GM21717 (cell line): ENCODE results near the gene MED27.

Experiments
- ATAC-seq: cut with Tn5 transposase; IDR thresholded peaks from one replicate; pipeline ENCODE4 v1.9.1; 2021; ENCODE audit warnings: mild to moderate bottlenecking, moderate library complexity; ENCODE audit not compliant: unreplicated experiment

The MED27 gene

DNA sequence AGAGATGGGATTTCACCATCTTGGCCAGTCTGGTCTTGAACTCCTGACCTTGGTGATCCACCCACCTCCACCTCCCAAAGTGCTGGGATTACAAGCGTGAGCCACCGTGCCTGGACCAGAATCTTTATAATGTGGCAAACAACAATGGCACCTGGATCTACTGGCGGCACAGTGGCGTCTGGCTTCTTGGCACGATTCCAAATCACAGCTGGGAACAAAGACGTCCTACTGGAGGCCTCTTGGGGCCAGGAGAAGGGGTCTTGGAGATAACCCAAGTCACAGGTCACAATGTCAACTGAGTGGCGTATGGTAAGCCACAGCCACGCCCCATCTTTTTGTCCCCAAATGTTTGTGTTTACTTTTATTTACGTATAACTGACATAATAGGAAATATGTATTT lies 262.0 kb downstream of the MED27 start:
- ATAC-seq, result no peak

DNA sequence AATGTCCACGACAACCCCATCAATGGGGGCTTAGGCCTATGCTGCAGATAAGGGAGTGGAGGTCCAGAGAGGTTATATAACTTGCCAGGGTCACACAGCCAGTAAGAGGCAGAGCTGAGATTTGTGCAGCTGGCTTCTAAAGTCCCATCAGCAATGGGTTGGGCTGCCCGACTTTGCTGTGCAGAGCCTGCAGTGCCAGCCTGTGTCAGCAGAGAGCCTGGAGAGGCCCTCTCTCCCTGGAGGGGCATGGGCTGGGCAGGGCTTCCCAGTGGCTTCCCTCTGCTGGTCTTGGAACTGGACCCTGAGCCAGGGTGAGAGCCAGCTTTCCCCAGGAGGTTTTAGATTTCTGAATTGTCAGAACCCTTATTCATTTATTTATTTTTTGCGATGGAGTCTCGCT lies 262.6 kb downstream of the MED27 start:
- ATAC-seq, result no peak

DNA sequence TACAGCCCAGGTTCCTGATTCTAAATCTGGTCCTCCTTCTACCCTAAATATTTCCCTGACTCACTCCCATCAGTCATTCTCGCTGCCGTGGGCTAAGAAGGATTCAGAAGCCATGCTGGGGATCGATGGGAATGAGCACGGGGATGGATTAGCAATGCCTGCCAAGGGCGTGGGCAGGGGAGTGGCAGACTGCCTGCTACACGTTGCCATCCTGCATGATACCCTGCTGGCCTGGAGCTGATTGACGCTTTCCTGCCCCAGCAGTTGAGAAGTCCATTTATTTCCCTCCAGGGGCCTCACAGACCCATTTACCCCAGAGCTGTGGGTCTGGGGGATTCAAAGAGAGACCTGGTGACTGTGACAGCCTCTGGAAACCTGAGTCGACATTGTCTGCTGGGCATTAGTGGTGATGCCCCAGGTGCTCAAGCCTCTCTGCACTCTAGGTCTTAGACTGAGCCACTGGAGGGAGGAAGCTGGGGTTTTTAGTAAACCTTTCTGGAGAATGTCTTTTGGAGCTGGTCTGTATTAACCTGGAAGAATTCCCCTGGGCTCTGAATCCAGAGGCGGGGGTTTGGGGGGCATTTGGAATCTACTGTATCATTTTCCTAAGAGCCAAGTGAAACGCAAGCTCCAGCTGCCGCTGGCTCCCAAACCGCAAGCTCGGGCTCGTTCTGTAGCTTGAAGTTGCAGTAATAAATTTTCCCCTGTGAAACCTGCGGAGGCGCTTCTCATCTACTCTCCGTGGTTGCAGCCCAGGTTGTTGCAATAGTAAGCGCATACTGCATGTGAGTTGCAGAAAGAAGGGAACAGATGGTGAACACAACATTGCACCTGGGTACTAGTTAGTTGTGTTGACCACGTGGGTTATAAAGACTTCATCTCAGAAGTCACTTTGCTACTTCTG lies 263.4 kb downstream of the MED27 start:
- ATAC-seq, result no peak

- ATAC-seq, result no peak
Observed at GRCh38 chr9:131814707-131815106, 265.0 kb downstream of the MED27 start.

- no peak for ATAC-seq
Observed at GRCh38 chr9:131813116-131813515, 266.6 kb downstream of the MED27 start.

DNA sequence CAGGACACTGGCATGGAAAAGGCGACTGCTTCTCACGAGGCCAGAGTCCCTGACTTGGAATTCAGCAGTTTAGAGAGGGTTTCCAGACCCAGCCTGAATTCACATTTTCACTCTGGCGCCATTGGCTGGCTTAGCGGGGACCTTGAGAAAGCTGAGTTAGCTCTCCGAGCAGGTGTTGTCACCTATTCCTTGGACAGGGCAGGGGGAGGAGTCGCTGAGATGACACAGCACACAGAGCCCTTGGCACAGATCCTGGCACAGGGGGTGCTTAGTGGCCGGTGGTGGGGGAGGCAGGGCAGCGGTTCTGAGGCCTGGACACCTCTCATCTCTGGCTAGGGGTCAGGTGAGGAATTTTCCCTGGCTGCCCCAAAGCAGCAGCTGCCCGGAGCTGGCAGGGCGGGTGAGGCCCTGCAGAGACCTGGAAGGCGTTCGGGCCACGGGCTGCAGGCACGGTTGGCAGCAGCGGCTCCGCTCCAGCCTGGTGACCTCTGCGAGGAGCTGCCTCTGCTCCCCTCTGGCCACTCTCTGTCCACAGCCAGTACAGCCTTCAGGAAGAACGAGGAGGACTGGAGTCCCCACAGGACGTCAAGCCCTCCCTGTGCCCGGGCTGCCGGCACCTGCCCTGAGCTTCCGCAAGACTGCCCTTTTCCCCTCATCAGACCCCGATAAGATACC lies 267.4 kb downstream of the MED27 start:
- ATAC-seq, result no peak

DNA sequence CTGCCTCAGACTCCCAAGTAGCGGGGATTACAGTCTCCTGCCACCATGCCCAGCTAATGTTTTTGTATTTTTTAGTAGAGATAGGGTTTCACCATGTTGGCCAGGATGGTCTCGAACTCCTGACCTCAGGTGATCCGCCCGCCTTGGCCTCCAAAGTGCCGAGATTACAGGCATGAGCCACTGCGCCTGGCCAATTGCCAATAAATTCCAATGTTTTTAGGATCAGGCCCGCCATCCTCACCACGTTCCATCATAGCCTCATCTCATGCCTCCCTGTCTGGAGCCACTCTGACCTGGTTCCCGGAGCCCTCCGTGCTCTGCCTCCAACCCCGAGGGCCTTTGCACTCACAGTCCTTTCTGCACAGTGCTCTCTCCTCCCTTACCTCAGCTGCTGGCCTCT lies 268.3 kb downstream of the MED27 start:
- no peak for ATAC-seq

DNA sequence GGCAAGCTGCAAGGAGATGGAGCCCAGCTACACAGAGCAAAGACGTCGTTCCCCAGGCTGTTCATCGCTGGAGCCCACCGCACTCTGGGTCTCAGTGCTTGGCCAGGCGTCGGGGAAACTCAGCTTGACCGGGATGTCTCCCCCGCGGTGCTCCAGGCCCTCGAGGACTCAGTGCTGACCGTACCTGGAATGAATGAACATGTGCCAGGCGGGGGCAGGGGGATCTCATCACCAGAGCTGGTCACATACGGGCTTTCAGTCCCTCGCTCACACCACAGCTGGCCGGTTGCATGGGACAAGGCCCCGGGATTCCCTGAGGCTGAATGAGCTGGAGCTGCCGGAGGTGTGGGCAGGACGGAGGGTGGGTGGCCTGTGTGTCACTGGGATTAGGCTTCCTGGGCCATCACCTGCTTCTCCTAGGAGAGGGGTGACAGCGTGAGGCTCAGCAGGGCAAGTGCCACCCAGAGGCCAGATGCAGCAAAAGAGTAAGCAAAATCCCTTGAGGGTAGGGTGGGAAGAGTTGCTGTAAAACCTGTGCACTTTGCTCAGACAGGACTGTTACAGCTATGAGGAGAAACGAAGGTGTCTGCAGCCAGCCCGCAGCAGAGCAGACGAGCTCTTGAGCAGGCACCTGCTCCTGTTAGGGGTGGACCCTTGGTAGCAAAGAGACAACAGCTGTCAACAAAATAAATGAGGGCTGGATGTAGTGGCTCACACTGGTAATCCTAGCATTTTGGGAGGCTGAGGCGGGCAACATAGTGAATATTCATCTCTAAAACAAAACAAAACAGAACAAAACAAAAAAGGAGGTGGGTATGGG lies 269.1 kb downstream of the MED27 start:
- no peak for ATAC-seq
